Neural cell (in vitro differentiated cells): ENCODE results near the gene SIDT1. TPM values are rescaled to one million over a fixed set of nuclear protein-coding genes. Genes with fewer than 3 reads are reported as not detected.

ENCODE experiments used
- H2AFZ ChIP-seq: fragments of 200-600, 300-800 bp; sonication (generic), shearing (Covaris generic); 2 replicates; pipeline ENCODE4 v1.6.0; 2014; ENCODE audit warnings: low read depth, mild to moderate bottlenecking, antibody characterized with exemption, low read length, moderate library complexity
- H3F3A ChIP-seq: fragments of 200-600 bp; shearing (Covaris generic); 2 replicates; pipeline ENCODE4 v1.6.1; 2016; ENCODE audit warnings: mild to moderate bottlenecking, moderate library complexity, mixed read lengths, antibody characterized with exemption, low read length; ENCODE audit not compliant: insufficient read depth, poor library complexity, severe bottlenecking
- H3K27ac ChIP-seq: fragments of 200-600, 300-800 bp; sonication (generic), shearing (Covaris generic); 2 replicates; pipeline ENCODE4 v1.5.1; 2014; ENCODE audit warnings: mild to moderate bottlenecking, low read length, moderate library complexity
- H3K27me3 ChIP-seq: fragments of 300-800, 200-600 bp; sonication (generic), shearing (Covaris generic); 2 replicates; pipeline ENCODE4 v1.6.0; 2014; ENCODE audit warnings: mild to moderate bottlenecking, low read depth, low read length, moderate library complexity; ENCODE audit not compliant: insufficient read depth
- H3K36me3 ChIP-seq: fragments of 300-800, 200-600 bp; sonication (generic), shearing (Covaris generic); 2 replicates; pipeline ENCODE4 v1.5.1; 2014; ENCODE audit warnings: mild to moderate bottlenecking, antibody characterized with exemption, low read length, moderate library complexity; ENCODE audit not compliant: insufficient read depth
- H3K4me2 ChIP-seq: fragments of 300-800, 200-600 bp; sonication (generic), shearing (Covaris generic); 2 replicates; pipeline ENCODE4 v1.6.0; 2014; ENCODE audit warnings: mild to moderate bottlenecking, low read length
- H3K4me3 ChIP-seq: fragments of 300-800, 200-600 bp; sonication (generic), shearing (Covaris generic); 2 replicates; pipeline ENCODE4 v1.5.1; 2014; ENCODE audit warnings: mild to moderate bottlenecking, low read length, moderate library complexity
- H3K79me2 ChIP-seq: fragments of 200-600 bp; shearing (Covaris generic); replicated peaks from 2 replicates; pipeline ENCODE4 v1.6.0; 2014; ENCODE audit warnings: mild to moderate bottlenecking, low read length, moderate library complexity; ENCODE audit not compliant: insufficient read depth
- H3K9ac ChIP-seq: fragments of 300-800, 200-600 bp; sonication (generic), shearing (Covaris generic); 2 replicates; pipeline ENCODE4 v1.6.1; 2016; ENCODE audit warnings: mild to moderate bottlenecking, low read length, mixed read lengths
- H3K9me2 ChIP-seq: fragments of 200-600 bp; shearing (Covaris generic); 2 replicates; pipeline ENCODE4 v1.6.1; 2016; ENCODE audit warnings: mild to moderate bottlenecking, low read length, mixed read lengths; ENCODE audit not compliant: insufficient read depth
- H3K9me3 ChIP-seq: fragments of 200-600, 300-800 bp; sonication (generic), shearing (Covaris generic); 2 replicates; pipeline ENCODE4 v1.6.1; 2016; ENCODE audit warnings: mild to moderate bottlenecking, mixed run types, low read length, moderate library complexity, mixed read lengths
- H4K20me1 ChIP-seq: fragments of 200-600 bp; shearing (Covaris generic); 2 replicates; pipeline ENCODE4 v1.6.1; 2016; ENCODE audit warnings: mild to moderate bottlenecking, mixed run types; ENCODE audit not compliant: insufficient read depth
- CTCF ChIP-seq: fragments of 450-650 bp; IDR thresholded peaks from 2 replicates; pipeline ENCODE4 v1.5.1; 2014; ENCODE audit warnings: antibody characterized with exemption, mild to moderate bottlenecking, moderate library complexity; ENCODE audit not compliant: poor library complexity, severe bottlenecking
- EP300 ChIP-seq: fragments of 450-650 bp; conservative IDR thresholded peaks from 2 replicates; pipeline ENCODE4 v1.6.1; 2014; ENCODE audit warnings: antibody characterized with exemption, mild to moderate bottlenecking, moderate library complexity; ENCODE audit not compliant: poor library complexity, severe bottlenecking
- EZH2 ChIP-seq: fragments of 200-600, 300-800 bp; shearing (Covaris generic), sonication (generic); IDR thresholded peaks from 2 replicates; pipeline ENCODE4 v1.6.1; 2014; ENCODE audit warnings: antibody characterized with exemption, low read length, borderline replicate concordance, mild to moderate bottlenecking; ENCODE audit not compliant: insufficient read depth, poor library complexity, severe bottlenecking
- MXI1 ChIP-seq: fragments of 450-650 bp; conservative IDR thresholded peaks from 2 replicates; pipeline ENCODE4 v1.6.1; 2014; ENCODE audit warnings: antibody characterized with exemption, mild to moderate bottlenecking; ENCODE audit not compliant: poor library complexity, severe bottlenecking
- POLR2AphosphoS5 ChIP-seq: IDR thresholded peaks from 2 replicates; pipeline ENCODE4 v1.6.1; 2012
- RAD21 ChIP-seq: fragments of 450-650 bp; conservative IDR thresholded peaks from 2 replicates; pipeline ENCODE4 v1.6.1; 2014; ENCODE audit warnings: antibody characterized with exemption, mild to moderate bottlenecking, moderate library complexity
- REST ChIP-seq: IDR thresholded peaks from 2 replicates; pipeline ENCODE4 v1.6.1; 2012; ENCODE audit warnings: borderline replicate concordance
- SMC3 ChIP-seq: fragments of 450-650 bp; conservative IDR thresholded peaks from 2 replicates; pipeline ENCODE4 v1.6.1; 2014; ENCODE audit warnings: antibody characterized with exemption, mild to moderate bottlenecking, moderate library complexity; ENCODE audit not compliant: poor library complexity
- TAF1 ChIP-seq: IDR thresholded peaks from 2 replicates; pipeline ENCODE4 v1.6.1; 2012; ENCODE audit warnings: low read depth
- polyA plus RNA-seq: library from polyadenylated mRNA; depleted of rRNA; stranded (reverse); fragments of >200 nt; gene quantifications from 2 replicates; pipeline ENCODE4 v1.2.3, GENCODE V29; 2014

Gene SIDT1
- polyA plus RNA-seq, 1 donor from 2014 or later = 0.22 TPM

GRCh38 chr3:113626503-113627371, 94.4 kb downstream of the SIDT1 start:
- no peaks in the 10 kb centered on the region for H3K9me2 ChIP-seq
- H4K20me1 ChIP-seq = no peaks in the 10 kb centered on the region
- H3K27ac ChIP-seq = no peak overlapping the region
- H3K9ac ChIP-seq = no peak overlapping the region
- H3K4me3 ChIP-seq = no peak overlapping the region
- TF ChIP-seq EP300 (no peak), SMC3 (peak; percentile 74), RAD21 (peak; percentile 79), MXI1 (no peak), POLR2AphosphoS5 (no peak), CTCF (peak; percentile 75), TAF1 (no peak), REST (no peak), EZH2 (no peak)
- no peaks in the 10 kb centered on the region for H3K36me3 ChIP-seq
- no peaks in the 10 kb centered on the region for H3K27me3 ChIP-seq
- no peaks in the 10 kb centered on the region for H3K9me3 ChIP-seq
- H3K79me2 ChIP-seq = no peaks in the 10 kb centered on the region
- H3F3A ChIP-seq = no peaks in the 10 kb centered on the region
- no peak overlapping the region for H3K4me2 ChIP-seq
- no peak overlapping the region for H2AFZ ChIP-seq

- no peak overlapping the region for H3K9ac ChIP-seq
- no peak overlapping the region for H3K4me3 ChIP-seq
- TF ChIP-seq TAF1 (no peak), RAD21 (no peak), REST (no peak), MXI1 (no peak), POLR2AphosphoS5 (no peak), EZH2 (no peak), EP300 (no peak), CTCF (no peak), SMC3 (no peak)
These were observed 96.0 kb downstream of the SIDT1 start for GRCh38 chr3:113628316-113628715.

More at GRCh38 chr3:113628316-113628715, 96.0 kb downstream of the SIDT1 start:
- no peaks in the 10 kb centered on the region for H3K9me2 ChIP-seq
- no peaks in the 10 kb centered on the region for H3K9me3 ChIP-seq
- H3K27ac ChIP-seq = no peak overlapping the region
- no peak overlapping the region for H3K4me2 ChIP-seq
- no peaks in the 10 kb centered on the region for H3K79me2 ChIP-seq
- H3K36me3 ChIP-seq = no peaks in the 10 kb centered on the region
- H2AFZ ChIP-seq = no peak overlapping the region
- no peaks in the 10 kb centered on the region for H3F3A ChIP-seq
- H4K20me1 ChIP-seq = no peaks in the 10 kb centered on the region
- no peaks in the 10 kb centered on the region for H3K27me3 ChIP-seq
